Stimulated activated CD8-positive, alpha-beta memory T cell treated with anti-CD3 and anti-CD28 coated beads, Interleukin-4, amount 100 ng/mL, for 48 hours (primary cell): ENCODE data around the gene DLX1.
"Not testable (repeated sequence)": the region's sequence is repeated elsewhere in the genome, so short reads cannot be mapped to it uniquely, and the experiment has no call there.

Source experiments
- DNase-seq: peaks from one replicate; pipeline ENCODE4 v3.0.0-alpha.2; 2020

Gene DLX1

GRCh38 chr2:172065111-172065510 is 20.2 kb upstream of the DLX1 start:
- DNase-seq, result no peak

GRCh38 chr2:172066394-172066886 is 18.9 kb upstream of the DLX1 start:
- no peak for DNase-seq

DNA sequence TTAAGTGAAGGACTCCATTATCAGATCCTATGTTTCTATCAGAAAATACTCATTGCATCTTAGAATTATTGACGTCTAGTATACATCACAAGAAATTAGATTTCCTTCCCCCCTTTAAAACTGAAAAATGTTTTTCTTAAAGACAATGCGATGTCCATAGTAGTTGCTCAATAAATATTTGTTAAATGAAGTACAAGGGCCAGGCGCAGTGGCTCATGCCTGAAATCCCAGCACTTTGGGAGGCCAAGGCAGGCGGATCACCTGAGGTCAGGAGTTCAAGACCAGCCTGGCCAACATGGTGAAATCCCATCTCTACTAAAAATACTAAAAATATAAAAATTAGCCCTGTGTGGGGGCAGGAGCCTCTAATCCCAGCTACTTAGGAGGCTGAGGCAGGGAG is 17.4 kb upstream of the DLX1 start:
- not testable (repeated sequence) for DNase-seq

- no peak for DNase-seq
Measured at GRCh38 chr2:172070936-172071335, 14.4 kb upstream of the DLX1 start.

DNA sequence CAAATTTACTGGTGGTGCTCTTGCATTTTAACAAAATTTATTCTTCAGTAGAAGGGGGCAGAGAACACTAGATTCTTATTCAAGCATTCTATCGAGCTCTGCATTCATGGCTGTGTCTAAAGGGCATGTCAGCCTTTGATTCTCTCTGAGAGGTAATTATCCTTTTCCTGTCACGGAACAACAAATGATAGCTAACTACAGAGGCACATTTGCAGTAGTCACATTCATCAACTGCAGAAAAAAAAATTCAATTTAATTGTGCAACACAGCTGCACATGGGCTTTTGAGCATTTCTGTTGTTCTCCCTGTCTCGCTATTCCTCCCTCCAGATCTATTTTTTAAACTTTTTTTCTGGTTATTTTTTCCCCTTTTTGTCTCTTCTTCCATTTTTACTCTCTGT is 13.0 kb upstream of the DLX1 start:
- DNase-seq, result no peak

- DNase-seq, result no peak
Measured at GRCh38 chr2:172072706-172073105, 12.6 kb upstream of the DLX1 start.

DNA sequence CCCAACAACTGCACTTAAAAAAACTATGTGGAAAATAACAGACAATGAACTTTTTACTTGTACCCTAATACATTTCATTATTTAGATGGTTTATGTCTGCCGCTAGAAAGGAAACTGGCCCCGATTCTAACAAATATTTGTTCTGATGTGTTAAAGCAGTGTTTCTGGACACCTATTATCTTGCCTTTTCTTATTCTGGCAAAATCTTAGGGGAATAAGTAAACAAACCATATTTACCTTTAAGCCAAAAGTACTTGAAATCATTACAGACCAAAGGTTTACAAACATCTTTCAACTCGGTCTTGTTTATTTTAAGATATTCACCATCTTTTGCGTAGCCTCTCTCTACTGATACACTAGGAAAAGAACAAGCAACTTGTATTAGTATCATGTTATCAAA is 11.8 kb upstream of the DLX1 start:
- no peak for DNase-seq

GRCh38 chr2:172074254-172074653 is 11.1 kb upstream of the DLX1 start:
- DNase-seq, result no peak

DNA sequence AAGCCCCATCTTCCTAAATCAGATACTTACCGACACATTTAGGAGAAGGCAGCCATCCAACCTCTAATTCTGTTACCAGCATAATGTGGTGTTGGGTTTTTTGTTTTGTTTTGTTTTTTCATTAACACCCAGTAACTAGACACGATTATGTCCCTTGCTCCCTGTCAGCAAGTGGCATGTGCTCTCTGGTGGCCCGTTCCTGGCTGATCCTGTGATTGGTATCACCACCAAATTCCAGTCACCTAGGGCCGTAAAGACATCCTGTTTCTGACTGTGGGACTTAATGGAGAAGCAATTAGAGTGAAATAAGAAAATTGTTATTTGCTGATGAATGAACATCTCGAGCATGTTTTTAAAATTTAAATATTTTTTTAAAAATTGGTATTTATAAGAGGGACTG is 5.9 kb upstream of the DLX1 start:
- no peak for DNase-seq

GRCh38 chr2:172079838-172080640 is 5.3 kb upstream of the DLX1 start:
- no peak for DNase-seq

- DNase-seq, result no peak
Measured at GRCh38 chr2:172080641-172081220, 4.6 kb upstream of the DLX1 start.

- no peak for DNase-seq
Measured at GRCh38 chr2:172081221-172082022, 3.9 kb upstream of the DLX1 start.

- no peak for DNase-seq
Measured at GRCh38 chr2:172082105-172082943, 3.0 kb upstream of the DLX1 start.

- DNase-seq, result no peak
Measured at GRCh38 chr2:172082944-172083627, 2.2 kb upstream of the DLX1 start.

DNA sequence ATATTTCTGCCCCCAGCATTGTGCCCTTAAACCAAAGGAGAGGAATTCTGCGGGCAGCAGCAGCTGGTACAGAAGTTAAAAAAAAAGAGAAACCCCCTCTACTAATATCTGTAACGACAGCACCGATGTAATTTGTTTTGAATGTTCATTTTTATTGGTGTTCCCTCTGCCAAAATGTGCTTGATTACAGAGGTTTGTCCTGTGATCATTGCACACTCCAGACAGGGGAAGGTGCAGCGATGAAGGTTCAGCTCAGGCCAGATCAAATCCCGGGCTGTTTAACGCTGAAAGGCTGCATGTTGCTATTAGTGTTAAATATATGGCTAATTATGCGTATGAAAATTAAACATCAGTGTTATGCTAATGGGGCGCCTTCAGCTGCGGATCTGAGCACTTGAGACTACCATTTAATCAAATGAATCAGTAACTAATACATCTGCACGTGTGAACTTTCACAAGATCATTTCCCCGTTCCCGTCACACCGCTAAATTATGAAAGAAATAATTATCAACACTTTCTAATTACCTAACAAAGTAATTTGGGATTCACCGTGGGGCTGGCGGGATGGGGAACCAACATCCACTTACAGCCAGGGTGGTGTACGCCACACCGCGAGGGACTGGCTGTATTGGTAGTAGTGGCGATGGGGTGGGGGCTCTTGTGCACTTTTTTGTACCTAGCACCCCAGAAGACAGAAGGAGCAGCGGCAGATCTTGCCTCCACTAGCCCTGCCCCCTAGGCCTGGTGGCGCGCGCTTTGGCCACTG is 1.5 kb upstream of the DLX1 start:
- no peak for DNase-seq

DNA sequence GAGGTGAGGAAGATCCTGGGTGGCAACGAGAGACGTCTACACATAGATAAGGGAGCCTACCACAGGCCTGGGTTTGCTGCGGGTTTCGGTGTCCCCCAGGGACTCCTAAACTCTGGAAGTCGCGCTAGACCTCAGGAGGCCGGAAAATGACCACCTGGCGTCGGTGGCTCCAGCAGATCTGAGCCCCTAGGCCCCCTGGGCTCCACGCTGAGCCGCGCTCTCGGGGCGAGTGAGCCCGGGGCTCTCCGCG is 987 bp upstream of the DLX1 start:
- no peak for DNase-seq

DNA sequence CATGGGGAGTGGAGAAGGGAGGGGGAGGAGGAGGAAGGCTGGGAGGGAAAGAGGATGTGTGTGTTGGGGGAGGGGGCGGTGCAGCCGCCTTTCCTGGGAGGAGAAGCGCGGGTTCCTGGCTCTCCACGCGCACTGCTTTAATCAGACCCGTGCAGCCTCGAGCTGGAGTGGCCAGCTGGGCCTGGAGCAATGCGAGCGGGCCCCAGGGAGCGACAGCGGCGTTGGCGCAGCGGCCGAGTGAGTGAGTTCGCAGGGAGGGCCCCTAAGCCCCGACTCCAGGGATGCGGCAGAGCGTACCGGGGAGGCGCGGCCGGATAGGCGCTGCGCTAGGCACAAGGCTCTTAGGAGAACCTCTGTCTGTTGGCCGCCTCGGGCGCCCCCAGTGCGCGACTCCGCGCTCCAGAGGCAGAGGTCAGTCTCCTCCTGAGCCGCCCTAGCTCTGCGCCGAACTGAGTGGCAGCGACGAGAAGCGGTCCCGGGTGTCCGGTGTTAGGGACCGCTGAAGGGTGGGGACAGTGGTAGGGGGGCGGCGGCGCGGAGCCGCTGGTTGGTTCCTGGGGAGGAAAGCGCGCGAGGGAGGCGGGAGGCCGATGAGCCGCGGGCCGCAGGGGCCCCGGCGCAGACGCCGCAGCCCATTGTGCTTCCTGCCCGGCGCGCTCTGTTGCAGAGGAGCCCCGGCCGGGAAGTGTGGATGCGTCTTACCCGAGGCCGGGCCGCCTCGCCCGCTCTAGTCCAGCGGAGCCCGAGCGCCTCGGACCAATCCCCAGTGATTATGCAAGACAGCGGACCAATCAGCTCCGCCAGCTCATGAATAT is 455 bp upstream of the DLX1 start:
- peak; percentile 75 for DNase-seq

GRCh38 chr2:172086241-172087206 is 1.2 kb downstream of the DLX1 start:
- peak; percentile 67 for DNase-seq

DNA sequence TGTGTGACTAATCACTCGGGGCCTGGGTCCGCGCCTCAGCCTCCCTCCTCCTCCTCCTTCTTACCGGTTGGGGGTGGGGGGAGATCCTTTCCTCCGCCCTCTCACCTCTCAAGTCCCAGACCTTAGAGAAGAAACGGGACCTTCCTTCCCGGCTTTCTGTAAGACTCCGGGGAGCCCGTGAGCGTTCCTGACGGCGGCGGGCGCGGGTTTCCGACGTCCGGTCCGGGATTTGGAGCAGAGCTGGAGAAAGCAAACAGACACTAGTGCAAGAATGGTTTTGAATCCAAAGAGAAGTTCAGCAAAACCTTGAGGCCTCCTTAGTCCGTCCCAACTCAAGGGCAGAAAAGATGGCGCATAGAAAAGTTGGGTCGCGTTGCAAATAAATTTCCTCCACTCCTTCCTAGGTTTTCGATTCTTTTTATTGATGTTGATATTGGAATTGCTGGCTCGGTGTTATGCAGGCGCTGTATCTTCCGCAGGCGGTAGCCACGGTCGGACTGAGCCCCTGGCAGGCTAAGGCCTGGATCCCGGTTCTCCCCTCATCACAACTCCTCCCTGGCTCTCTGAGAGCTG is 2.0 kb downstream of the DLX1 start:
- DNase-seq, result no peak
